ENCODE measurements around the gene CHST11.

The CHST11 gene

DNA sequence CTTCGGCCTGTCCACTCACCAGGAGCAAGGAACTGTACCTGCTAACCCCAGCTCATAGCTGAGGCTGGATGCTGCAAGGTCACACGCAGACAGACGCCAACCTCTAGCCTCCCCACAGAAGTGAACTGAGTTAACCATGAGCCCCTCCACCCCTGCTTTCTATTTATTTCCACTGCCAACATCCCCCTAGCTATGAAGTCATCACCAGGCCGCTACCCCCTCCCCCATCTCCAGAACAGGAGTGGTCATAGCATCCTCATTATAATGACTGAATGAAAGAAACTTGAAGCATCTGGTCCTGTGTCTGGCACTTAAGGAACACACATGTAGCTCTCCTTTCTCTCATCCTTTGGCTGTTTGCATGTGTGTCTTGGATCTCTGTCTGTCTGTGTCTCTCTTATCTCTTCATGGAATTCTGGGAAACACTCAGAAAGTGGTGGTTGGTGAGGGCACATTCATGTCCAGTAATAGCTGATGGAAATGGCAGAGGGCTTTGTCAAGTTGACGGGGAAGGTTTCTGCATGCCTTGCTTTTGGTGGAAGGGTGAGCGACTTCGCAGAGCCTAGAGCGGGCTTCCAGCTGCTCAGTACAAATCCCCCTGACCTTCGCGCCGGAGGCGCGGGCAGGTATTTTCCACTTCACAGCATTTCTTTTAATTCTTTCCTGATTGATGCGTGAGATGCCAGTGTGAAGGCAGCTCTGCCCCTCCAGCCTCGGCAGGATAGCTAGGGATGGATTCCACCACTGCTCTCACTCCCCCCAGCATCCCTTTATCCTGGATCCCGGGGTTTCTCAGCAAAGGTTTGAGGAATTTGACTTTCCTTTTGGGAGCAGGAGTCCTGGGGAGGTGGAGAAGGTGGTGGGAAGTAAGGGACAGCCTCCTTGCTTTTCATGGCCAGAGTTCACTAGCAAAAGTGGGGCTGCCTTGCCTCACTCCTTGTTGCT, 198.2 kb downstream of the CHST11 start:
- DNase-seq (ENCODE audit: low read depth) = no peak

DNA sequence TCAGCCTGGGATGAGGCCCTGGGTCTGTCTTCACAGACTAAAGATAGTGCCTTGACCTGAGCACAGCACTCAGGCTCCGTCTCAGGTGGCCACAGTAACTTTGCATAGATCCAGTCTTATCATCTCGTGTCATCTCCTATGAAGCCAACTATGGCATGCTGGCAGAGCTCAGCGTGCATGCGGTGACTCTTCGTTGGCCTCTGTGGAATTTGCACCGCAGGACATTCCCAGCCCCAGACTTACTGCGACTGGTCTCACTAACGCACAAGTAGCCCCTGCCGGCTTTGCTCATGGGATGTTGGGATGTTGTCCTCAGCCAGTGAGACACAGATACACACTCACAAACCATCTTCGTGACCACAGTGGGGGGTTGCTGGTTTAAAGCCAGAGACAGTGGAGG, 199.6 kb downstream of the CHST11 start:
- no peak for DNase-seq (ENCODE audit: low read depth)

DNA sequence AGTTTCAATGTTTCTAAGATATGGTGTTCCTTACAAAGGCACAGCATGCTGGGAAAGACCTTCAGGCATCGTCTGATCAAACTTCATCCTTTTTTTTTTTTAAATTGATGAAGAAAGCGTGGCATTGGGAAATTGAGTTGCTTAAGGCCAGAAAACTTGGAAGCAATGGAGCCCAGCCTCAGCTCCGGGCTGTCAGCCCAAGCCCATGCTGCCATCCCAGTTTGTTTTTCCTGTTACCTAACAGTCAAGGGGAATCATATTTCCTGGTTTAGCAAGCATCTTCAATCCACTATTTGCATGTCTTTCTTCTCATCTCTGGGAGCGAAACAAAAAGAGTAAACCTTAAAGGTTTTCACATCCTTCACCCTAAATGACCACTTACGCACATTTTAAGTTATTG, 200.2 kb downstream of the CHST11 start:
- DNase-seq (ENCODE audit: low read depth) = no peak

DNA sequence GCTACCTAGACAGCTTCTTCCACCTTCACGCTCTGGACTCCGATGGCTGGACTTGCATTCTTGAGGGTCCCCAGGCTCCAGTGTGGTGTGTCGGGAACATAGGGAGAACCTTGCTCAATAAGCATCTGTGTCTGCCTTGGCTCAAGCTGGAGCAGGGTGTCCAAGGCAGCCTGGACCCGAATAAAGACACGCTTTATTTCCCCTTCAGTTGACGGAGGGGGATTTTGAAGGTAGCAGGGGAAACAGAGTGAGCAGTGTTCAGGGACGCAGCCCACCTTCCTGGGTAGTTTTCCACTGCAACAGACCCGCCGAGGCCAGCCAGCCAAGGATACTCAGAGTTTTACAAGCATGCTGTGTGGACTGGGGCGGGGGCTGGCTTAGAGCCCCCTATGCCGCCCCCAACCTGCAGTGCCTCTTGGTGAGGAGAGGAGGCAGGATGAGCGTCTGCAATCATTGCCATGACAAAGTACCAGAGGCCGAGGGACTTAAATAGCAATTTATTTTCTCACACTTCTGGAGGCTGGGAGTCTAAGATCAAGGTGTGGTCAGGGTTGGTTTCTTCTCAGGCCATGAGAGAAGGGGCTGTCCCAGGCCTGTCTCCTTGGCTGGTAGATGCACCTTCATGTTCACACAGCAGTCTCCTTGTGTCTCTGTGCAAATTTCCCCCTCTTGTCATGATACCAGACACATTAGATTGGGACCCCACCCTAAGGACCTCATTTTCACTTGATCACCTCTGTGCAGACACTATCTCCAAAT, 201.2 kb downstream of the CHST11 start:
- DNase-seq (ENCODE audit: low read depth) = no peak

DNA sequence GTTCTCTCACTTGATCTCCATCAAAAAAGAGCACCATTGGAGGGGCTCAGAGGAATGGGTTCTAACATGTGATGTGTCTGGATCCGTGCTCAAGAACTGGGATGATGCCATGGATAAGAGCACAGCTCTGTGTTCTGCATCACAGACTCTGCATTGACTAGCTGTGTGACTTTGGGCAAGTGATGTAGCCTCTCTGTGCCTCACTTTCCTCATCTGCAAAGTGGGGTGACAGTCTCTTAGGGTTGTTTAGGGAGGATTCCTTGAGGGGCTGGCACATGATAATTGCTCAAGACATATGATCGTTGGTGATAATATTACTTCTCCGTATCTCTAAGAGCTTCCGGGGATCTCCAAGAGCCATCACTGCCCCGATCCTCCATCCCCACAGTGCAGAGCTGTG, 202.3 kb downstream of the CHST11 start:
- DNase-seq (ENCODE audit: low read depth) = no peak

DNA sequence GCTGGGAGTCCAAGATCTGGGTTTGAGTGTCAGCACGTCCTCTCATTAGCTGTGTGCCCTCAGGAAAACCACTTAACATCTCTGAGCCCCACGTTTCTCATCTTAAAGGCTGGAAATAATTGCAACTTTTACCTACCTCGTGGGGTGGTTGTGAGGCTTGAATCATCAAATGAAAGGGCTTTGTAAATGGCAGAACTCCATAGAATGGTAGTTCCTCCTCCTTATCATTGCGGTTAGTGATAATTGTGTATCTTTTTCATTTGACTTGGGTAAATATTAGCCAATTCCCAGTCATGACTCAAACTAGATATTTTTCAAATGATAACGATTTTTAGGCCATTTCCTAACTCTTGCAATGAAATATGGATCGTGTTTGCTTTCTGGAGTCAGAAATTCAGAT, 205.5 kb downstream of the CHST11 start:
- no peak for DNase-seq (ENCODE audit: low read depth)

DNA sequence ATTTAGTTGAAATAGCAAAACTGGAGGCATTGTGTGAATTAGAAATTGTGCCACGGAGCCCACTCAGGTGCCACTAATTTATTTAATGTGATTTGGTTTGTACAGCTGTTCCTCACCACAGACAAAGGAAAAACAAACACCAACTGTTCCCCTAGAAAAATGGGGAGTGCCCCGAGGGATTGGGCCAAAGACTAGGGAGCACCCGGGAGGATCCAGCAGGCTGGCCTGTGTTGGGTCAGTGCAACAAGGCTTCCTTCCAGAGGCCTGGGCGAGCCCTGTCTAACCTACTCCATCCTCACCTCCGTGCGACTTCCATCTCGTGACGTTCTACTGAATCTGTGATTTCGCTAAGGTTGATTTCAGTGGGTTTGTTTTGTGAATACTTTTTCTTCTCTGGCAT, 206.2 kb downstream of the CHST11 start:
- no peak for DNase-seq (ENCODE audit: low read depth)

DNA sequence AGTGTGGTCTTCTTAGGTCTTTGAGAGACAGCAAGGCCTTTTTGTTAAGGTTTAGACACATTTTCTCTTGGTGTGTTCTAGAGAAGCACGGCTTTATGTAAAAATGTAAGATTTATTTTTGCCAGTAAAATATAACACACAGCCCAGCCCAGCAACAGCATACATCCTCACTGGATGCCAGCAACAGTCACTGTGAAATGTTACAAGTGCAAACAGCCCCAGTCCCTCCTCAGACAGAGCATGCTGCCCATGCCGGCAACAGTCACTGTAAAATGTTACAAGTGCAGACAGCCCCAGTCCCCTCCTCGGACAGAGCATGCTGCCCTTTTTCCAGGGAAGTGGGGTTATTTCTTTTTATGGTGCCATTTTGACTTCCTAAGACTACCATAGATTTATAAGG, 207.6 kb downstream of the CHST11 start:
- no peak for DNase-seq (ENCODE audit: low read depth)

DNA sequence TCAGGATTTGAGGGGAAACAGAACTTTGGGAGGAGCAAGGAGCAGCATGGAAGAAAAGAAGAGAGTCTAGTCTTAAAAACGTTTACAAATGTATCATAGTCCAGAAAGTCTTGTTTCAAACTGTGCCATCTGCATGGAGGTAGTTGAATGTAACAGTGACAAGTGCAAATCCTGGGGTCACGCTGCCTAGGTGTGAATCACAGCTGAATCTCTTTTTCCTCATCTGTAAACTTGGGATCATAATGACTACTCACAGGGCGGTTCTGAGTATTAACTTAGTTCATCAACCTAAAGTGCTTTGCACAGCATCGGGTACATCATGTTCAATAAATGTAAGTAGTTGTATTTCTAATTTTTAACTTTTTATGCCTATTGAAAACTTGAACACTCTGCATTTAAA, 208.5 kb downstream of the CHST11 start:
- DNase-seq (ENCODE audit: low read depth) = no peak

DNA sequence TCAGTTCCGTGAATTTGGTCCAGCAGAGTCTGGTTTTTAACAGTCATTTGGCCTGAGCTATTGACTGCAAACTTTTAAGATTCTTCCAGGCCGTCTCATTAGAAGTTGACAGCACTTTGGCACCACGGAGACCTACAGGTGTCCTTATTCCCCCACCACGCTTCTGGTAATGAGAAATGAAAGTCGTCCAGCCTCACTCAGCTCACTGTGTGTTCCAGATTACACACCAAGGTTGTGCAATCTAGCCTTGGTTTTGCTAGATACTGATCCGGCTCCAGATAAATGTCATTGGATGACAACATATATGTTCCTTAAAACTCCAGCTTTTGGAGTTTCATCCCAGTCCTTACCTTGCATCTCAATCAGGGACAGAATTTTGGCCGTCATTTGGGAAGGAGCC, 210.4 kb downstream of the CHST11 start:
- DNase-seq (ENCODE audit: low read depth) = no peak

DNA sequence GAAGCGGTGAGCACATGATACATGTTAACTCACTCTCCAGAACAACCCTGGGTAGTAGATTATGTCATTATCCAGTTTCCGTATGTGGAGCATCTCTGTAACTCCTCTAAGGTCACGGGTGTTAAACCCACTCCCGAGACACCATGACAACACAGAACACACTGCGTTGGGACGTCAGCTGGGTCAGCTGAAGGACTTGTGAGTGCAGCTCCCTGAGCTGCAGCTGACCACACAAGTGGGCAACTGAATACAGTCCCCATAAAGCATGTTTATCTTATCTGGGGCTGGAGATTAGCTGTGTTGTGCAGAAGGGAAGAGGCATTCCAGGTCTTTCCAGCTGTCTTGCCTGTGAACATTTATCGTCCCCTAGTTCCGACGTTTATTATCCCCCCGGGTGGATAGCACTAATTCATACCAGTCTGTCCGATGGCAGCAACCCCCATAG, 211.5 kb downstream of the CHST11 start:
- DNase-seq (ENCODE audit: low read depth) = no peak

DNA sequence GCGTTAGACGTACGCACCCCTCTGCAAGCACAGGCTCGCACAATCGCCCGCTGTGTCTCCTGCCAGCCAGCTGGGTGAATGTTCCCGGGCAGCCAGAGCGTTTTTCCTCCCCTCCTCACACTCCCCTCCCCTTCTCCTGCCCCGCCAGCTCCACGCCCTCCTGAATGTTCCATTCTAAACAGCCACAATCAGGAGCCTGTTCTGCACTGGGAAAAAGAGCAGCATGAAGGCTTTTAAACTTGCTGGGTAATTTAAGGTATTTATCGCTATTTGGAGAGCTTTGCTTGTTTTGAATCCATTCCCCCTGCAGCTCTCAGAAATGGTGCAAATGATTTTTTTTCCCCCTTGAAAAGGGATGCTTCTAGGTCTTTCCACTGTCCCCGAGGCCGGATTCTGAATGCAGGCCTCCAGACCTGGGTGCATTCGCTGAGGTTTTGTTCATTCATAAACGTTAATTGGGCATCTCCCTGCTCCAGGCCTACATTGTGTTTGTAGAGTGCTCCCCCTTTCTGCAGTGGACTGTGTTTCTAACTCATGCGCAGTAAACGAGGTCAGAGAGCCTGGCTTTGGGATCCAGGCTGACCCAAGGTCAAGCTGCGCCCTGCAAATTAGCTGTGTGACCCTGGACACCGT, 212.5 kb downstream of the CHST11 start:
- DNase-seq (ENCODE audit: low read depth) = no peak

DNA sequence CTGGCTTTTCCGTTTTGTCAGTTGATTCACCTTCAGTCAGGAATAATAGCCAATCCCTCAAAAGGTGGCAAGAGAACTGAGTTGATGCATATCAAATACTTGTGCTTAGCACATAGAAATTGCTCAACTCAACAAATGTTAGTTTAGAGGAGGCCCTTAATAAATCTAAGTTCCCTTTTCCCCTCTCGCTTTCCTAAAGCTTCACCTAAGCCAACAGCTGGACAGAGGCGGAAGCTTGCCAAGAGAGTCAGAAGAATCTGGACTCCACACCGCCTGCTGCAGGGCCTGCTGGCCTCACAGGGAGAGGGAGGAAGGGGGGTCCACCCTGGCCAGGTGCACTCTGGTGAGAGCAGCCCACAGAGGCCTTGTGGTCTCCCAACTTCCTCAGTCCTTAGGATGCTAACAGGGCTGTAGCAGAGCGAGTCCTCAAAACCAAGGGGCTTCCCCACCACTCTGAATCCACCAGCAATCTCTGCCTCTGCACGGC, 213.1 kb downstream of the CHST11 start:
- no peak for DNase-seq (ENCODE audit: low read depth)

DNA sequence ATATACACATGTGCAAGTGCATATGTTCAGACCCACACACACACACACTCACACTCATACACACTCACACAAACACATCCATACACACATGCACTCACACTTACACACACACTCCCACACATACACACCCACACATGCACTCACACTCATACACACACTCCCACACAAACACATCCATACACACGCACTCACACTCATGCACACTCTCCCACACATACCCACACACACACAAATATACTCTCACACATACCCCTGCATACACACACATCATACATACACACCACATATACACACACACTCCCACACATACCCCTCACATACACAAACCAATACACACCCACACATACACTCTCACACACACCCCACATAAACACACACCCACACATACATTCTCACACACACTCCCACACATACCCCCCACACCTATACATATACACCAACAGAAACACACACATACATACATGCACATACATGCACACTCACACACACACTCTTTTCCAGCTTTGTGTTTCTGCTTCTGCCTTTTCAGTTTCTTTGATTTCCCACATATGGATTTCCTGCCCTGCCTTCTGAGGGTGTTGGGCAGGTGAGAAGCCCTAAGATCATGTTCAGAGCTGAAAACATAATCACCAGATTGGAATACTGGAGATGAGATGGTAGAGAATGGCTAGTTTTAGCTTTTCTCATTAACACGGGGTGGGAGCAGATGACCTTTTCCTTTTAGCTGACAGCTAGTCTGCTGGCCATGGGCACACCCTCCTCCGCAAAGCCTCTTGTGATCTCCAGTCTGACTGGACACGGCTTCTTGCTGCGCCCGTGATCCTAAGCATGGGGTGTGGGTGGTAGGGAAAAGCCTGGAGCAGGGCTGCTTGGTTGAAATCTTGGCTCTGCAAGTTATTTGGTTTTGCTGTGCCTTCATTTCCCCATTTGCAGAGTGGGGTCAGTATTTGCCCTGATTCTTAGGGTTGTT, 214.0 kb downstream of the CHST11 start:
- no peak for DNase-seq (ENCODE audit: low read depth)

DNA sequence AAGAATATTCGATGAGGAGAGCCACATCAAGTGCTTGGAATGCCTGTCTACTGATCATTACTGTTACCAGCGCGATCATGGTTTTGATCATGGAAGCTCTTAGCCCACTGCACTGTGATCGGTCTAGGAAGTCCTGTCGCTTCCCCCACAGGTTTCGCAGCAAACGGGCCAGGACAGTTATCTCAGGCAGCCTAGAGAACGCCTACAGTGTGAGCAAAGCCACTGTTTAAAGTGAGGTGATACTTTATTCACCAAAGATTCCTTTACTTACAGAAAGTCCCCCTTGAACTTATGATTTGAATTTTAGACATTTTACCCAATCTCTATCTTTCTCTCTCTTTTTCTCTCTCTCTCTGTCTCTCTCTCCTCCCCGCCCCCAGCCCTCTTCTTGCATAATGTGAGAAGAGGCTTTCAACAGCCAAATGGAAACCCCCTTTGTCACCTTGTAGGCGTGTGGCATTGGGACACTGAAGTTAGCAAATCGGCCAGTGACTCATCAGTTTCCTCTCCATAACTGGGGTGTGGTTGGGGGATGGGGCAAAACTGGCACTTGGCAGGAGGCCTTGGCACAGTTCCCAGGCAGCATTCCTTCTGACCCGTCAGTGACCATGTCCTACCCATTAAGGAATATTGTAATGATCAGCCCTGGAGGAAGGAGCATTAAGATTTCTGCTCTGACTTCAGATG, 214.8 kb downstream of the CHST11 start:
- peak; percentile 78 for DNase-seq (ENCODE audit: low read depth)

DNA sequence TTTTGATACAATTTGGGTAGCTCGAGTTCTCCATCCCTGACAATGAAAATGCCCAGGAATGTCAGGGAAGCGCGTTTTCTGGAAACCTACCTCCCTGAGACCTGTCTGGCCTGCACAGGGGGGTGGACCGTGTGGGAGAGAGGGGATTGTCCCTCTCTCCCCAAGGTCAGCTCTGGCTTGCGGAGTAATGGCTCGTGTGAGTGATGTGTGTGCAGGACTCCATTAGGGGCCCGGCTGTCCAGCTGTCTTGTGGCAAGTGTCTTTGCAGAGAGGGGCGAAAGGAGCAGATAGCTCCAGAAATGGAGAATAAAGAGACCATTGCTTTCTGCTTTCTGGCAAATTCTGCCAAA, 215.3 kb downstream of the CHST11 start:
- DNase-seq (ENCODE audit: low read depth) = no peak

DNA sequence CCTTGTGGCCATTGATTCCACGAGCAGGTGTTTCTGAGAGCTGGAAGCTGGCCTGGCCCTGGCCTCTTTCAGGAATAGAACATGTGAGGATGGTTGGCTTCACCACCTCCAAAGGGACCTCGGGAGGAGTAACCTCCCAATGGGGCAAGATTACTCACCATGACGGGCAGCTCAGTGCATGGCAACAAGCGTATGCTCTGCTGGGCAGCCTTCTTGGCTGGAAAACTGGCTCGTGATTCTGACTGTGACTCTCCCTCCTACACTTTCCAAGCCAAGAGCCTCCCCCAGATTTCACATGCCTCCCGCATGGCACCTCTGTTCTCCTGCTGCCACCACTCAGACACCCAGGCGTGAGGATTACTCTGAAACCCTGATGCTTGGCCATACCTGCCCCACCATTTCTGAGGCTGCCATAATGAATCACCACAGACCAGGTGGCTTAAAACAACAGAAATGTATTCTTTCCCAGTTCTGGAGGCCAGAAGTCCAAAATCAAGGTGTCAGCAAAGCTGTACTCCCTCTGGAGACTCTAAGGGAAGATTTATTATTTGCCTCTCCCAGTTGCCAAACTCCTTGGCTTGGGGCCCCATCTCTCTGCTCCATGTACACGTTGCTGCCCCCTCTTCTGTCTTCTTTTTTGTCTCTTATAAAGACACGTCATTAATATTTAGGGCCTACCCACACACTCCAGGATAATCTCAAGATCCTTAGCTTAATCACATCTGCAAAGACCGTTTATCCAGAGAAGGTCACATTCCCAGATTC, 215.9 kb downstream of the CHST11 start:
- no peak for DNase-seq (ENCODE audit: low read depth)

DNA sequence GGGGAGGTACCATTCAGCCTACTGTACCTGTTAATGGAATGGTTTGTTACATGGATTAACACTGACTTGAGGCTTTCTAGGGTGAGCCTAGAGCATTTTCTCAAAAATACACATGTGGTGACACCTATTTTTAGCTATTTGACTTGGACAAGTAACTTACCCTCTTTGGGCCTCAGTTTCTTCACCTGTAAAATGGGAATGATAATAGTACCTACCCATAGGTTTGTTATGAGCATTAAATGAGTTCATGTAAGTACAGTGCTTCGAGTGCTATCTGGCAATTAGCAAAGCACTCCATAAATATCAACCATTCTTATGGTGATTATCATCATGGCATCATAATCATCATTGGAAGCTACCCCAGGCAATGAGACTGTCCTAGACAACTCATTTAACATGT, 216.5 kb downstream of the CHST11 start:
- no peak for DNase-seq (ENCODE audit: low read depth)

DNA sequence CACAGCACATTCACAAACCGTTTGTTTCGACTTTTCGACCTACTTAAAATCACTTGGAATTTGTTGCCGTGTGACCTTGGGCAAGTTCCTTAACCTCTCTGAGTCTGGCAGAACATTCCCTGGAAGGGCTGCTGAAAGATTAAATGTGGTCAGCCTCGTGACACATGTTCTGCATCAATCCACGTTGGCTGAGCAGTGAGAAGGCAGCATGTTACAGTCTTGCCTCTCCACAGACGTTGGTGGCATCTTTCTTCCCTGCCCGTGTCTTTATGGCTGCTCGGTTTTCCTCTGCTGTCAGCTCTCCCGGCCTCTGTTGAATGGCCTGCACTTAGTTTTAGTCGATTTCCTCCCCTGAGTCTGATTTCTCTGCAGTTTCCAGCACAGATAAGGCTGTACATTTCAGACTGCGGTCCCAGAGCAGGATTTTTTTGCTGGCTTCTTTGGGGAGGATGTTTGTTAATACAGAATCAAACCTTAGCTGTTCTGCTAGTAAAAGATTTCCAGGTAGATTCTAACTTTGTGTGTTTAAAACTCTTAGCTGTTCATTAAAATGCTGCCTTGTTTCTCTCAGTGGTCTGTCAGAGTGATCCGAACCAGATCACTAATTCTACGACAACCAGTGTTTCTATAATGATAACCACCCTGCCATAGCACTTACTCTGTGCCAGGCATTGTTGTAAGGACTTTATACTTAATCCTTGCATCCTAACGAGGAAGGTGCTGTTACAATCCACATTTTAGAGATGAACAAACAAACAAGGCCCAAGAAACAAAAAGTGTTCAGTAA, 217.1 kb downstream of the CHST11 start:
- DNase-seq (ENCODE audit: low read depth) = no peak
